K562 (cell line): ENCODE measurements around the gene UTS2R. TPM values are rescaled to one million over a fixed set of nuclear protein-coding genes. Genes with fewer than 3 reads are reported as not detected.

Source experiments
- C11orf30 ChIP-seq: fragments of 450-650 bp; IDR thresholded peaks from 2 replicates; pipeline ENCODE4 v1.6.1; 2016; ENCODE audit warnings: low read depth, mild to moderate bottlenecking
- GABPB2 ChIP-seq: fragments of 250-450 bp; sonication (Bioruptor Pico); conservative IDR thresholded peaks from 2 replicates; pipeline ENCODE4 v1.5.1; 2021; ENCODE audit warnings: mild to moderate bottlenecking
- GTF3C2 ChIP-seq: IDR thresholded peaks from 3 replicates; pipeline ENCODE4 v1.6.1; 2011; ENCODE audit warnings: borderline replicate concordance, mild to moderate bottlenecking, moderate library complexity; ENCODE audit not compliant: insufficient read length; ENCODE audit errors: extremely low read depth
- HNRNPLL ChIP-seq: fragments of 200-400 bp; formaldehyde crosslinking; IDR thresholded peaks from 2 replicates; pipeline ENCODE4 v1.6.1; 2017; ENCODE audit warnings: low read length, low read depth, mild to moderate bottlenecking; ENCODE audit not compliant: poor library complexity, severe bottlenecking
- KDM1A ChIP-seq, 2 experiments: fragments of 450-650 bp; IDR thresholded peaks; 2 replicates each; pipeline ENCODE4 v1.6.1; 2016; ENCODE audit warnings: mild to moderate bottlenecking in 2 of 2
- MAFF ChIP-seq: IDR thresholded peaks from 2 replicates; pipeline ENCODE4 v1.6.1; 2012; ENCODE audit warnings: low read length, improper control_type of control experiment
- MECOM ChIP-seq: fragments of 250-450 bp; sonication (Bioruptor Pico); IDR thresholded peaks from 2 replicates; pipeline ENCODE4 v1.8.0; 2022; ENCODE audit warnings: inconsistent platforms
- MLLT1 ChIP-seq, 2 experiments: fragments of 450-650 bp; IDR thresholded peaks; 2 replicates each; pipeline ENCODE4 v1.6.1; 2016
- NFIX ChIP-seq: fragments of 250-450 bp; sonication (Bioruptor Pico); IDR thresholded peaks from 2 replicates; pipeline ENCODE4 v1.4.0; 2020; ENCODE audit warnings: low read depth, mild to moderate bottlenecking, moderate library complexity
- NR2C1 ChIP-seq, 2 experiments: fragments of 450-650 bp; IDR thresholded peaks; 2 replicates each; pipeline ENCODE4 v1.6.1; 2017; ENCODE audit warnings: mild to moderate bottlenecking in 2 of 2, antibody characterized with exemption in 1 of 2, inconsistent platforms in 1 of 2, missing compliant biosample characterization in 1 of 2, missing genetic modification characterization in 1 of 2
- RAD21 ChIP-seq, 2 experiments: fragments of 250-450 bp in 1 of 2; fragments of 450-650 bp in 1 of 2; sonication (Bioruptor Pico) in 1 of 2; formaldehyde crosslinking in 1 of 2; IDR thresholded peaks in 1 of 2; conservative IDR thresholded peaks in 1 of 2; 2 replicates each; pipeline versions ENCODE4 v1.4.0 to v1.8.0; 2020 to 2022; ENCODE audit warnings: mild to moderate bottlenecking in 2 of 2, moderate library complexity in 1 of 2
- RFX1 ChIP-seq: fragments of 450-650 bp; IDR thresholded peaks from 2 replicates; pipeline ENCODE4 v1.6.1; 2016; ENCODE audit warnings: mild to moderate bottlenecking, moderate library complexity
- THAP12 ChIP-seq: fragments of 250-450 bp; sonication (Bioruptor Pico); IDR thresholded peaks from 2 replicates; pipeline ENCODE4 v1.9.0; 2021; ENCODE audit warnings: mild to moderate bottlenecking, inconsistent platforms
- USF2 ChIP-seq: sonication (generic); formaldehyde crosslinking; IDR thresholded peaks from 2 replicates; pipeline ENCODE4 v1.5.0; 2020; ENCODE audit warnings: missing genetic modification reagents
- ZMIZ1 ChIP-seq, 2 experiments: fragments of 150-350 bp in 1 of 2; IDR thresholded peaks; 2 replicates each; pipeline ENCODE4 v1.6.1; 2012 to 2016; ENCODE audit warnings: low read depth in 2 of 2, low read length in 2 of 2, mild to moderate bottlenecking in 1 of 2, moderate library complexity in 1 of 2
- polyA plus RNA-seq, 8 experiments: library from polyadenylated mRNA; depleted of rRNA in 4 of 8; stranded (reverse) in 5 of 8; unstranded in 3 of 8; fragments of >200 nt; fragmentation: Nextera tagmentation in 2 of 8; fragmentation: Illumina TruSeq in 1 of 8; extraction: Ambion mirVana in 2 of 8; extraction: Trizol in 1 of 8; gene quantifications; 2 replicates each; pipeline versions ENCODE4 v1.2.1 to v1.2.3, GENCODE V29; 2011 to 2014; ENCODE audit warnings: inconsistent platforms in 1 of 8, missing spikeins in 1 of 8
- total RNA-seq, 7 experiments: library from RNA; depleted of rRNA in 6 of 7; stranded (reverse); fragments of >200 nt in 6 of 7; fragmentation: Illumina TruSeq in 2 of 7; extraction: Trizol in 2 of 7; gene quantifications; 2 replicates each; pipeline versions ENCODE4 v1.2.1 to v1.2.3, GENCODE V29; 2011 to 2021; ENCODE audit warnings: low replicate concordance in 1 of 7

The UTS2R gene
- total and polyA plus RNA-seq, 9 of the 15 experiments (the other 6 are each of a cell fraction or from before 2014, with no cell fraction given): 0.22 TPM; not detected in 8

GRCh38 chr17:82338858-82339633 lies 32.5 kb upstream of the UTS2R start (continued):
- TF ChIP-seq RFX1: no peak
- TF ChIP-seq THAP12: no peak
- TF ChIP-seq RAD21 (CRISPR knock-in tag; conservative IDR thresholded peaks at IDR 0.05 in 1 of 2, IDR thresholded peaks at IDR 0.05 in 1 of 2): no peak
- TF ChIP-seq KDM1A (IDR thresholded peaks at IDR 0.05): peak; percentile 35 to 62; a peak in 3 of 4 replicates
- no peak for TF ChIP-seq NR2C1 (IDR thresholded peaks at IDR 0.05)
- TF ChIP-seq NR2C1 (tag; IDR thresholded peaks at IDR 0.05): peak; percentile 40; the same call in 1 of the 2 replicates
- TF ChIP-seq GTF3C2: no peak
- TF ChIP-seq GABPB2 (CRISPR knock-in tag): no peak
- no peak for TF ChIP-seq NFIX
- no peak for TF ChIP-seq USF2 (CRISPR knock-in tag)
- no peak for TF ChIP-seq C11orf30
- TF ChIP-seq MECOM (CRISPR knock-in tag): no peak
- TF ChIP-seq MLLT1 (IDR thresholded peaks at IDR 0.05): no peak
- no peak for TF ChIP-seq MAFF
- no peak for TF ChIP-seq HNRNPLL
- TF ChIP-seq ZMIZ1 (IDR thresholded peaks at IDR 0.05; ENCODE audit: low read depth in 2 of 2, low read length in 2 of 2): no peak
